Tibial nerve (tissue), 3 donors: ENCODE results near the gene ROR1.

ENCODE experiments used
- POLR2A ChIP-seq, 2 donors: fragments of 450-650 bp; IDR thresholded peaks; one replicate each; pipeline ENCODE4 v1.6.1; 2017; ENCODE audit warnings: antibody characterized with exemption in 2 of 2, mild to moderate bottlenecking in 2 of 2, moderate library complexity in 2 of 2
- TF ChIP-seq, protein P1 (sequence below), 5 experiments: fragments of 200-600 bp in 3 of 5; fragments of 450-650 bp in 2 of 5; sonication (generic) in 3 of 5; IDR thresholded peaks; one replicate each; pipeline ENCODE4 v1.5.1; 2016 to 2019; ENCODE audit warnings: antibody characterized with exemption in 5 of 5, mild to moderate bottlenecking in 3 of 5, moderate library complexity in 2 of 5

DNA sequence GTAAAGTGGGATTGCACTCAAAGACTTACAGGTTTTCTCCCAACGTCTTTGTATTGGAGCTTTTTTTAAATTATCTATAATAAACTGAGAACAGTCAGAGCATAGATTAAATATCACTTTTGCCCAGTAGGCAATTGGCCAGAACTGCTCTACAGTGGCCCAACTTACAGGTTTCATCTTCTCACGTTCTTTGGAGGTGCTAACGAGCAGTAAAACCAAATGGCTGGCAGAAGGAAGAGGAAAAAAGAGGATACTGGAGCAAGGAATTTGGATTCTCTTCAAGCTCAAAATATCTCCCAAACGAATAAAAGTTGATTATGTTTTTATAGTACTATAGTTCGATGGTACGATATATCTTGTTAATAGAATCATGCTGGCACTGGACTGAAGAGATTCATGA lies 201.1 kb downstream of the ROR1 start:
- TF ChIP-seq, protein P1, sequence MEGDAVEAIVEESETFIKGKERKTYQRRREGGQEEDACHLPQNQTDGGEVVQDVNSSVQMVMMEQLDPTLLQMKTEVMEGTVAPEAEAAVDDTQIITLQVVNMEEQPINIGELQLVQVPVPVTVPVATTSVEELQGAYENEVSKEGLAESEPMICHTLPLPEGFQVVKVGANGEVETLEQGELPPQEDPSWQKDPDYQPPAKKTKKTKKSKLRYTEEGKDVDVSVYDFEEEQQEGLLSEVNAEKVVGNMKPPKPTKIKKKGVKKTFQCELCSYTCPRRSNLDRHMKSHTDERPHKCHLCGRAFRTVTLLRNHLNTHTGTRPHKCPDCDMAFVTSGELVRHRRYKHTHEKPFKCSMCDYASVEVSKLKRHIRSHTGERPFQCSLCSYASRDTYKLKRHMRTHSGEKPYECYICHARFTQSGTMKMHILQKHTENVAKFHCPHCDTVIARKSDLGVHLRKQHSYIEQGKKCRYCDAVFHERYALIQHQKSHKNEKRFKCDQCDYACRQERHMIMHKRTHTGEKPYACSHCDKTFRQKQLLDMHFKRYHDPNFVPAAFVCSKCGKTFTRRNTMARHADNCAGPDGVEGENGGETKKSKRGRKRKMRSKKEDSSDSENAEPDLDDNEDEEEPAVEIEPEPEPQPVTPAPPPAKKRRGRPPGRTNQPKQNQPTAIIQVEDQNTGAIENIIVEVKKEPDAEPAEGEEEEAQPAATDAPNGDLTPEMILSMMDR (IDR thresholded peaks at IDR 0.05), result no peak
- no peak for TF ChIP-seq POLR2A (IDR thresholded peaks at IDR 0.05)
